HEK293 (cell line): ENCODE results near the gene FAM20B.

Experiments used
- GLI2 ChIP-seq: fragments of 450-650 bp; formaldehyde crosslinking; IDR thresholded peaks from 2 replicates; pipeline ENCODE4; 2017; ENCODE audit warnings: missing biosample characterization, missing genetic modification characterization, low read depth, borderline replicate concordance
- GLI4 ChIP-seq: fragments of 450-650 bp; formaldehyde crosslinking; IDR thresholded peaks from 2 replicates; pipeline ENCODE4 v1.5.1; 2016; ENCODE audit warnings: missing biosample characterization, missing genetic modification characterization
- HIC1 ChIP-seq: fragments of 450-650 bp; formaldehyde crosslinking; IDR thresholded peaks from 2 replicates; pipeline ENCODE4 v1.5.1; 2016; ENCODE audit warnings: missing biosample characterization, missing genetic modification characterization
- KLF10 ChIP-seq: fragments of 450-650 bp; IDR thresholded peaks from 2 replicates; pipeline ENCODE4 v1.5.1; 2018; ENCODE audit warnings: missing biosample characterization, mild to moderate bottlenecking, missing genetic modification characterization
- KLF17 ChIP-seq: fragments of 450-650 bp; formaldehyde crosslinking; IDR thresholded peaks from 2 replicates; pipeline ENCODE4 v1.5.1; 2016; ENCODE audit warnings: missing biosample characterization, missing genetic modification characterization
- MZF1 ChIP-seq: fragments of 450-650 bp; formaldehyde crosslinking; IDR thresholded peaks from 2 replicates; pipeline ENCODE4 v1.5.1; 2017; ENCODE audit warnings: missing biosample characterization, missing genetic modification characterization, borderline replicate concordance
- REPIN1 ChIP-seq: fragments of 450-650 bp; formaldehyde crosslinking; IDR thresholded peaks from 2 replicates; pipeline ENCODE4 v1.5.1; 2017; ENCODE audit warnings: missing biosample characterization, missing genetic modification characterization, low read depth
- SCRT1 ChIP-seq: fragments of 450-650 bp; formaldehyde crosslinking; IDR thresholded peaks from 2 replicates; pipeline ENCODE4 v1.5.1; 2016; ENCODE audit warnings: missing biosample characterization, missing genetic modification characterization, borderline replicate concordance
- SP7 ChIP-seq: fragments of 450-650 bp; formaldehyde crosslinking; IDR thresholded peaks from 2 replicates; pipeline ENCODE4 v1.5.1; 2016; ENCODE audit warnings: missing biosample characterization, missing genetic modification characterization
- ZBTB8A ChIP-seq: fragments of 450-650 bp; formaldehyde crosslinking; IDR thresholded peaks from 2 replicates; pipeline ENCODE4 v1.5.1; 2016; ENCODE audit warnings: missing biosample characterization, missing genetic modification characterization
- ZFP37 ChIP-seq: fragments of 450-650 bp; formaldehyde crosslinking; IDR thresholded peaks from 2 replicates; pipeline ENCODE4 v1.5.1; 2016; ENCODE audit warnings: missing biosample characterization, missing genetic modification characterization
- ZNF10 ChIP-seq: fragments of 450-650 bp; formaldehyde crosslinking; IDR thresholded peaks from 2 replicates; pipeline ENCODE4 v1.5.1; 2017; ENCODE audit warnings: missing biosample characterization, missing genetic modification characterization
- ZNF112 ChIP-seq: fragments of 450-650 bp; formaldehyde crosslinking; IDR thresholded peaks from 2 replicates; pipeline ENCODE4 v1.5.0; 2017; ENCODE audit warnings: missing biosample characterization, missing genetic modification characterization
- ZNF146 ChIP-seq: fragments of 450-650 bp; formaldehyde crosslinking; IDR thresholded peaks from 2 replicates; pipeline ENCODE4 v1.5.1; 2016; ENCODE audit warnings: missing biosample characterization, missing genetic modification characterization
- ZNF155 ChIP-seq: fragments of 450-650 bp; formaldehyde crosslinking; IDR thresholded peaks from 2 replicates; pipeline ENCODE4 v1.5.1; 2016; ENCODE audit warnings: missing biosample characterization, missing genetic modification characterization
- ZNF2 ChIP-seq: fragments of 450-650 bp; formaldehyde crosslinking; IDR thresholded peaks from 2 replicates; pipeline ENCODE4 v1.5.1; 2016; ENCODE audit warnings: missing biosample characterization, missing genetic modification characterization
- ZNF221 ChIP-seq: fragments of 450-650 bp; formaldehyde crosslinking; IDR thresholded peaks from 2 replicates; pipeline ENCODE4 v1.5.1; 2017; ENCODE audit warnings: missing biosample characterization, missing genetic modification characterization, borderline replicate concordance
- ZNF248 ChIP-seq: fragments of 450-650 bp; formaldehyde crosslinking; IDR thresholded peaks from 2 replicates; pipeline ENCODE4 v1.5.1; 2017; ENCODE audit warnings: missing biosample characterization, missing genetic modification characterization
- ZNF266 ChIP-seq: fragments of 450-650 bp; formaldehyde crosslinking; IDR thresholded peaks from 2 replicates; pipeline ENCODE4 v1.5.1; 2016; ENCODE audit warnings: missing biosample characterization, missing genetic modification characterization, low read depth
- ZNF391 ChIP-seq: fragments of 450-650 bp; formaldehyde crosslinking; IDR thresholded peaks from 2 replicates; pipeline ENCODE4 v1.5.1; 2016; ENCODE audit warnings: low read depth, missing biosample characterization, missing genetic modification characterization, borderline replicate concordance
- ZNF558 ChIP-seq: fragments of 450-650 bp; formaldehyde crosslinking; IDR thresholded peaks from 2 replicates; pipeline ENCODE4 v1.5.1; 2016; ENCODE audit warnings: missing biosample characterization, missing genetic modification characterization
- ZNF561 ChIP-seq: fragments of 450-650 bp; IDR thresholded peaks from 2 replicates; pipeline ENCODE4 v1.5.1; 2018; ENCODE audit warnings: missing biosample characterization, missing genetic modification characterization, borderline replicate concordance
- ZNF571 ChIP-seq: fragments of 450-650 bp; formaldehyde crosslinking; IDR thresholded peaks from 2 replicates; pipeline ENCODE4 v1.5.0; 2017; ENCODE audit warnings: missing biosample characterization, missing genetic modification characterization
- ZNF585B ChIP-seq: fragments of 450-650 bp; formaldehyde crosslinking; IDR thresholded peaks from 2 replicates; pipeline ENCODE4 v1.5.1; 2016; ENCODE audit warnings: missing biosample characterization, missing genetic modification characterization
- ZNF629 ChIP-seq: fragments of 450-650 bp; formaldehyde crosslinking; IDR thresholded peaks from 2 replicates; pipeline ENCODE4 v1.5.1; 2017; ENCODE audit warnings: missing biosample characterization, missing genetic modification characterization
- ZNF654 ChIP-seq: fragments of 450-650 bp; formaldehyde crosslinking; IDR thresholded peaks from 2 replicates; pipeline ENCODE4 v1.5.1; 2016; ENCODE audit warnings: low read depth, missing biosample characterization, missing genetic modification characterization
- ZNF658 ChIP-seq: fragments of 450-650 bp; formaldehyde crosslinking; IDR thresholded peaks from 2 replicates; pipeline ENCODE4; 2016; ENCODE audit warnings: missing biosample characterization, missing genetic modification characterization
- ZNF660 ChIP-seq: fragments of 450-650 bp; IDR thresholded peaks from 2 replicates; pipeline ENCODE4 v1.5.1; 2018; ENCODE audit warnings: missing biosample characterization, mild to moderate bottlenecking, missing genetic modification characterization
- ZNF670 ChIP-seq: fragments of 450-650 bp; formaldehyde crosslinking; IDR thresholded peaks from 2 replicates; pipeline ENCODE4 v1.5.1; 2016; ENCODE audit warnings: missing biosample characterization, missing genetic modification characterization, low read depth
- ZNF677 ChIP-seq: fragments of 450-650 bp; IDR thresholded peaks from 2 replicates; pipeline ENCODE4 v1.5.0; 2018; ENCODE audit warnings: missing biosample characterization, mild to moderate bottlenecking, missing genetic modification characterization, moderate library complexity
- ZNF707 ChIP-seq: fragments of 450-650 bp; formaldehyde crosslinking; IDR thresholded peaks from 2 replicates; pipeline ENCODE4 v1.5.1; 2016; ENCODE audit warnings: missing biosample characterization, missing genetic modification characterization
- TF ChIP-seq, protein P1 (sequence below): fragments of 450-650 bp; formaldehyde crosslinking; IDR thresholded peaks from 2 replicates; pipeline ENCODE4; 2016; ENCODE audit warnings: missing biosample characterization, missing genetic modification characterization
- TF ChIP-seq, protein P2 (sequence below): IDR thresholded peaks from 2 replicates; pipeline ENCODE4 v1.6.1; 2011; ENCODE audit warnings: mild to moderate bottlenecking, low read depth, low read length, borderline replicate concordance
- TF ChIP-seq, protein P3 (sequence below): fragments of 450-650 bp; formaldehyde crosslinking; IDR thresholded peaks from 2 replicates; pipeline ENCODE4 v1.5.1; 2016; ENCODE audit warnings: missing biosample characterization, missing genetic modification characterization

FAM20B gene

GRCh38 chr1:179002552-179003345 is 22.9 kb upstream of the FAM20B start (continued):
- 0 out of 2 replicates have a peak, but pooled peaks have one; percentile 26 for TF ChIP-seq SP7
- TF ChIP-seq ZNF558 (tag by site-specific recombination): no peak
- no peak for TF ChIP-seq ZNF658 (tag by site-specific recombination)
- no peak for TF ChIP-seq HIC1 (tag by site-specific recombination)
- no peak for TF ChIP-seq ZNF112 (tag by site-specific recombination)
- TF ChIP-seq ZNF391 (tag by site-specific recombination): no peak
- no peak for TF ChIP-seq ZNF155 (tag by site-specific recombination)
- TF ChIP-seq REPIN1 (tag by site-specific recombination): no peak
- TF ChIP-seq MZF1 (tag by site-specific recombination): no peak
- TF ChIP-seq, protein P1, sequence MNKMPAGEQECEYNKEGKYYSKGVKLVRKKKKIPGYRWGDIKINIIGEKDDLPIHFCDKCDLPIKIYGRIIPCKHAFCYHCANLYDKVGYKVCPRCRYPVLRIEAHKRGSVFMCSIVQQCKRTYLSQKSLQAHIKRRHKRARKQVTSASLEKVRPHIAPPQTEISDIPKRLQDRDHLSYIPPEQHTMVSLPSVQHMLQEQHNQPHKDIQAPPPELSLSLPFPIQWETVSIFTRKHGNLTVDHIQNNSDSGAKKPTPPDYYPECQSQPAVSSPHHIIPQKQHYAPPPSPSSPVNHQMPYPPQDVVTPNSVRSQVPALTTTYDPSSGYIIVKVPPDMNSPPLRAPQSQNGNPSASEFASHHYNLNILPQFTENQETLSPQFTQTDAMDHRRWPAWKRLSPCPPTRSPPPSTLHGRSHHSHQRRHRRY (tag by site-specific recombination): no peak
- no peak for TF ChIP-seq ZNF10 (tag by site-specific recombination)
- TF ChIP-seq ZNF571 (tag by site-specific recombination): no peak
- TF ChIP-seq ZBTB8A (tag by site-specific recombination): no peak
- TF ChIP-seq, protein P2, sequence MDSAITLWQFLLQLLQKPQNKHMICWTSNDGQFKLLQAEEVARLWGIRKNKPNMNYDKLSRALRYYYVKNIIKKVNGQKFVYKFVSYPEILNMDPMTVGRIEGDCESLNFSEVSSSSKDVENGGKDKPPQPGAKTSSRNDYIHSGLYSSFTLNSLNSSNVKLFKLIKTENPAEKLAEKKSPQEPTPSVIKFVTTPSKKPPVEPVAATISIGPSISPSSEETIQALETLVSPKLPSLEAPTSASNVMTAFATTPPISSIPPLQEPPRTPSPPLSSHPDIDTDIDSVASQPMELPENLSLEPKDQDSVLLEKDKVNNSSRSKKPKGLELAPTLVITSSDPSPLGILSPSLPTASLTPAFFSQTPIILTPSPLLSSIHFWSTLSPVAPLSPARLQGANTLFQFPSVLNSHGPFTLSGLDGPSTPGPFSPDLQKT: no peak
- 0 out of 2 replicates have a peak, but pooled peaks have one; percentile 60 for TF ChIP-seq ZNF561 (tag by site-specific recombination)
- TF ChIP-seq ZFP37 (tag by site-specific recombination): no peak
- TF ChIP-seq SCRT1 (tag by site-specific recombination): no peak
- no peak for TF ChIP-seq ZNF707 (tag by site-specific recombination)
- TF ChIP-seq ZNF2 (tag by site-specific recombination): 0 out of 2 replicates have a peak, but pooled peaks have one; percentile 59
- TF ChIP-seq ZNF266 (tag by site-specific recombination): no peak
- TF ChIP-seq ZNF677 (tag by site-specific recombination): no peak
- no peak for TF ChIP-seq ZNF221 (tag by site-specific recombination)
- 0 out of 2 replicates have a peak, but pooled peaks have one; percentile 20 for TF ChIP-seq ZNF629 (tag by site-specific recombination)
- TF ChIP-seq, protein P3, sequence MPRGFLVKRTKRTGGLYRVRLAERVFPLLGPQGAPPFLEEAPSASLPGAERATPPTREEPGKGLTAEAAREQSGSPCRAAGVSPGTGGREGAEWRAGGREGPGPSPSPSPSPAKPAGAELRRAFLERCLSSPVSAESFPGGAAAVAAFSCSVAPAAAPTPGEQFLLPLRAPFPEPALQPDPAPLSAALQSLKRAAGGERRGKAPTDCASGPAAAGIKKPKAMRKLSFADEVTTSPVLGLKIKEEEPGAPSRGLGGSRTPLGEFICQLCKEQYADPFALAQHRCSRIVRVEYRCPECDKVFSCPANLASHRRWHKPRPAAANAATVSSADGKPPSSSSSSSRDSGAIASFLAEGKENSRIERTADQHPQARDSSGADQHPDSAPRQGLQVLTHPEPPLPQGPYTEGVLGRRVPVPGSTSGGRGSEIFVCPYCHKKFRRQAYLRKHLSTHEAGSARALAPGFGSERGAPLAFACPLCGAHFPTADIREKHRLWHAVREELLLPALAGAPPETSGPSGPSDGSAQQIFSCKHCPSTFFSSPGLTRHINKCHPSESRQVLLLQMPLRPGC (tag by site-specific recombination): no peak
- no peak for TF ChIP-seq ZNF670 (tag by site-specific recombination)
- TF ChIP-seq ZNF660: peak; percentile 49; the same call in 1 of the 2 replicates
- no peak for TF ChIP-seq GLI4 (tag by site-specific recombination)
- TF ChIP-seq ZNF585B (tag by site-specific recombination): no peak
- TF ChIP-seq KLF17 (tag by site-specific recombination): no peak
- TF ChIP-seq ZNF146 (tag by site-specific recombination): no peak
- no peak for TF ChIP-seq KLF10
- no peak for TF ChIP-seq GLI2
- TF ChIP-seq ZNF654 (tag by site-specific recombination): peak; percentile 86
- TF ChIP-seq ZNF248 (tag by site-specific recombination): no peak
